C4-2B (cell line): ENCODE results near the gene IGSF9.

Experiments
- CTCF ChIP-seq: fragments of 450-650 bp; conservative IDR thresholded peaks from 2 replicates; pipeline ENCODE4 v1.5.1; 2017; ENCODE audit warnings: mild to moderate bottlenecking
- ZFX ChIP-seq: fragments of 450-650 bp; IDR thresholded peaks from 2 replicates; pipeline ENCODE4 v1.6.1; 2017

GRCh38 chr1:159965263-159965662 lies 19.9 kb upstream of the IGSF9 start:
- TF ChIP-seq CTCF = no peak
- TF ChIP-seq ZFX = no peak
